Neural cell (in vitro differentiated cells): Measurements from ENCODE around the gene FLOT2. TPM values are rescaled to one million over a fixed set of nuclear protein-coding genes. Genes with fewer than 3 reads are reported as not detected.
A peak's percentile ranks its signal among the peaks of the same experiment; 100 is the strongest.

Source experiments
- H2AFZ ChIP-seq: fragments of 200-600, 300-800 bp; sonication (generic), shearing (Covaris generic); 2 replicates; pipeline ENCODE4 v1.6.0; 2014; ENCODE audit warnings: low read depth, mild to moderate bottlenecking, antibody characterized with exemption, low read length, moderate library complexity
- H3F3A ChIP-seq: fragments of 200-600 bp; shearing (Covaris generic); 2 replicates; pipeline ENCODE4 v1.6.1; 2016; ENCODE audit warnings: mild to moderate bottlenecking, moderate library complexity, mixed read lengths, antibody characterized with exemption, low read length; ENCODE audit not compliant: insufficient read depth, poor library complexity, severe bottlenecking
- H3K27ac ChIP-seq: fragments of 200-600, 300-800 bp; sonication (generic), shearing (Covaris generic); 2 replicates; pipeline ENCODE4 v1.5.1; 2014; ENCODE audit warnings: mild to moderate bottlenecking, low read length, moderate library complexity
- H3K27me3 ChIP-seq: fragments of 300-800, 200-600 bp; sonication (generic), shearing (Covaris generic); 2 replicates; pipeline ENCODE4 v1.6.0; 2014; ENCODE audit warnings: mild to moderate bottlenecking, low read depth, low read length, moderate library complexity; ENCODE audit not compliant: insufficient read depth
- H3K36me3 ChIP-seq: fragments of 300-800, 200-600 bp; sonication (generic), shearing (Covaris generic); 2 replicates; pipeline ENCODE4 v1.5.1; 2014; ENCODE audit warnings: mild to moderate bottlenecking, antibody characterized with exemption, low read length, moderate library complexity; ENCODE audit not compliant: insufficient read depth
- H3K4me2 ChIP-seq: fragments of 300-800, 200-600 bp; sonication (generic), shearing (Covaris generic); 2 replicates; pipeline ENCODE4 v1.6.0; 2014; ENCODE audit warnings: mild to moderate bottlenecking, low read length
- H3K4me3 ChIP-seq: fragments of 300-800, 200-600 bp; sonication (generic), shearing (Covaris generic); 2 replicates; pipeline ENCODE4 v1.5.1; 2014; ENCODE audit warnings: mild to moderate bottlenecking, low read length, moderate library complexity
- H3K79me2 ChIP-seq: fragments of 200-600 bp; shearing (Covaris generic); replicated peaks from 2 replicates; pipeline ENCODE4 v1.6.0; 2014; ENCODE audit warnings: mild to moderate bottlenecking, low read length, moderate library complexity; ENCODE audit not compliant: insufficient read depth
- H3K9ac ChIP-seq: fragments of 300-800, 200-600 bp; sonication (generic), shearing (Covaris generic); 2 replicates; pipeline ENCODE4 v1.6.1; 2016; ENCODE audit warnings: mild to moderate bottlenecking, low read length, mixed read lengths
- H3K9me2 ChIP-seq: fragments of 200-600 bp; shearing (Covaris generic); 2 replicates; pipeline ENCODE4 v1.6.1; 2016; ENCODE audit warnings: mild to moderate bottlenecking, low read length, mixed read lengths; ENCODE audit not compliant: insufficient read depth
- H3K9me3 ChIP-seq: fragments of 200-600, 300-800 bp; sonication (generic), shearing (Covaris generic); 2 replicates; pipeline ENCODE4 v1.6.1; 2016; ENCODE audit warnings: mild to moderate bottlenecking, mixed run types, low read length, moderate library complexity, mixed read lengths
- H4K20me1 ChIP-seq: fragments of 200-600 bp; shearing (Covaris generic); 2 replicates; pipeline ENCODE4 v1.6.1; 2016; ENCODE audit warnings: mild to moderate bottlenecking, mixed run types; ENCODE audit not compliant: insufficient read depth
- EP300 ChIP-seq: fragments of 450-650 bp; conservative IDR thresholded peaks from 2 replicates; pipeline ENCODE4 v1.6.1; 2014; ENCODE audit warnings: antibody characterized with exemption, mild to moderate bottlenecking, moderate library complexity; ENCODE audit not compliant: poor library complexity, severe bottlenecking
- EZH2 ChIP-seq: fragments of 200-600, 300-800 bp; shearing (Covaris generic), sonication (generic); IDR thresholded peaks from 2 replicates; pipeline ENCODE4 v1.6.1; 2014; ENCODE audit warnings: antibody characterized with exemption, low read length, borderline replicate concordance, mild to moderate bottlenecking; ENCODE audit not compliant: insufficient read depth, poor library complexity, severe bottlenecking
- MXI1 ChIP-seq: fragments of 450-650 bp; conservative IDR thresholded peaks from 2 replicates; pipeline ENCODE4 v1.6.1; 2014; ENCODE audit warnings: antibody characterized with exemption, mild to moderate bottlenecking; ENCODE audit not compliant: poor library complexity, severe bottlenecking
- POLR2AphosphoS5 ChIP-seq: IDR thresholded peaks from 2 replicates; pipeline ENCODE4 v1.6.1; 2012
- RAD21 ChIP-seq: fragments of 450-650 bp; conservative IDR thresholded peaks from 2 replicates; pipeline ENCODE4 v1.6.1; 2014; ENCODE audit warnings: antibody characterized with exemption, mild to moderate bottlenecking, moderate library complexity
- REST ChIP-seq: IDR thresholded peaks from 2 replicates; pipeline ENCODE4 v1.6.1; 2012; ENCODE audit warnings: borderline replicate concordance
- SMC3 ChIP-seq: fragments of 450-650 bp; conservative IDR thresholded peaks from 2 replicates; pipeline ENCODE4 v1.6.1; 2014; ENCODE audit warnings: antibody characterized with exemption, mild to moderate bottlenecking, moderate library complexity; ENCODE audit not compliant: poor library complexity
- TAF1 ChIP-seq: IDR thresholded peaks from 2 replicates; pipeline ENCODE4 v1.6.1; 2012; ENCODE audit warnings: low read depth
- polyA plus RNA-seq: library from polyadenylated mRNA; depleted of rRNA; stranded (reverse); fragments of >200 nt; gene quantifications from 2 replicates; pipeline ENCODE4 v1.2.3, GENCODE V29; 2014
- TF ChIP-seq, protein P1 (sequence below): fragments of 450-650 bp; IDR thresholded peaks from 2 replicates; pipeline ENCODE4 v1.5.1; 2014; ENCODE audit warnings: antibody characterized with exemption, mild to moderate bottlenecking, moderate library complexity; ENCODE audit not compliant: poor library complexity, severe bottlenecking

FLOT2 gene
- polyA plus RNA-seq, 1 donor from 2014 or later = 27.5 TPM

DNA sequence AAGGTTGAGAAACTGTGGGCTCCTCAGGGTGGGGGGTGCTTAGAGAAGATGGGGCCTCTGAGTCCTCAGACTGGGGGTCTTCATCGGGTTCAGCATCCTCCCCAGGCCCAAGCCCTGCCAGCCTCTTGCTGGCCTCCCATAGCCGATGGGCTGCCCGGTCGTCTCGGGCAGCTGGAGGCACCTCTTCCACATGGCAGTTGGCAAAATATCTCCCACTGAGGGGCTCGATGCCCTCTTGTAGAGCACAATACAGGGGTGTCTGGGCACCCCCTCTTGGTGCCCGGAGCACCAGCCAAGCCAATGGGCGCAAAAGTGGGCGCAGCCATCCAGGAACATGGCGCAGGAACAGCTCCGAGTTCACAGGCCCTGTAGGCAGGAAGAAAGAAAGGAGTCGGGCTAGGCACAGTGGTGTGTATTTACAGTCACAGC, 1.0 kb upstream of the FLOT2 start:
- Histone ChIP-seq H3K4me2 (no peak overlapping the region), H3K79me2 (peaks cover 34% of the 10 kb centered on the region)

GRCh38 chr17:28897769-28898526, 415 bp upstream of the FLOT2 start:
- Histone ChIP-seq H3K9me2 (no peaks in the 10 kb centered on the region), H3K4me2 (peak overlapping the region; percentile 28), H3K4me3 (peak overlapping the region; percentile 71), H3K9ac (peak overlapping the region; percentile 85), H3K27me3 (no peaks in the 10 kb centered on the region), H3K36me3 (no peaks in the 10 kb centered on the region), H3F3A (peaks cover 2% of the 10 kb centered on the region), H2AFZ (no peak overlapping the region), H3K27ac (peak overlapping the region; percentile 18), H4K20me1 (no peaks in the 10 kb centered on the region), H3K79me2 (peaks cover 34% of the 10 kb centered on the region), H3K9me3 (no peaks in the 10 kb centered on the region)
- no peak for TF ChIP-seq TAF1
- no peak for TF ChIP-seq SMC3
- TF ChIP-seq POLR2AphosphoS5 = no peak
- TF ChIP-seq MXI1 = peak; percentile 3
- TF ChIP-seq EP300 = no peak
- TF ChIP-seq REST = no peak

More for the DNA sequence above, 1.0 kb upstream of the FLOT2 start:
- Histone ChIP-seq H4K20me1 (no peaks in the 10 kb centered on the region), H3K27ac (no peak overlapping the region), H3K9me2 (no peaks in the 10 kb centered on the region), H3F3A (peaks cover 2% of the 10 kb centered on the region), H3K4me3 (no peak overlapping the region), H2AFZ (no peak overlapping the region), H3K27me3 (no peaks in the 10 kb centered on the region), H3K9ac (no peak overlapping the region), H3K36me3 (no peaks in the 10 kb centered on the region), H3K9me3 (no peaks in the 10 kb centered on the region)
- TF ChIP-seq, protein P1, sequence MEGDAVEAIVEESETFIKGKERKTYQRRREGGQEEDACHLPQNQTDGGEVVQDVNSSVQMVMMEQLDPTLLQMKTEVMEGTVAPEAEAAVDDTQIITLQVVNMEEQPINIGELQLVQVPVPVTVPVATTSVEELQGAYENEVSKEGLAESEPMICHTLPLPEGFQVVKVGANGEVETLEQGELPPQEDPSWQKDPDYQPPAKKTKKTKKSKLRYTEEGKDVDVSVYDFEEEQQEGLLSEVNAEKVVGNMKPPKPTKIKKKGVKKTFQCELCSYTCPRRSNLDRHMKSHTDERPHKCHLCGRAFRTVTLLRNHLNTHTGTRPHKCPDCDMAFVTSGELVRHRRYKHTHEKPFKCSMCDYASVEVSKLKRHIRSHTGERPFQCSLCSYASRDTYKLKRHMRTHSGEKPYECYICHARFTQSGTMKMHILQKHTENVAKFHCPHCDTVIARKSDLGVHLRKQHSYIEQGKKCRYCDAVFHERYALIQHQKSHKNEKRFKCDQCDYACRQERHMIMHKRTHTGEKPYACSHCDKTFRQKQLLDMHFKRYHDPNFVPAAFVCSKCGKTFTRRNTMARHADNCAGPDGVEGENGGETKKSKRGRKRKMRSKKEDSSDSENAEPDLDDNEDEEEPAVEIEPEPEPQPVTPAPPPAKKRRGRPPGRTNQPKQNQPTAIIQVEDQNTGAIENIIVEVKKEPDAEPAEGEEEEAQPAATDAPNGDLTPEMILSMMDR = no peak
- no peak for TF ChIP-seq POLR2AphosphoS5
- no peak for TF ChIP-seq RAD21
- TF ChIP-seq SMC3 = no peak
- TF ChIP-seq TAF1 = no peak
- TF ChIP-seq EZH2 = no peak
- no peak for TF ChIP-seq MXI1
